Measurements from ENCODE around the gene SLITRK1.

The SLITRK1 gene

GRCh38 chr13:83865161-83866137, 16.8 kb downstream of the SLITRK1 start:
- no peak overlapping the region for H3K27ac ChIP-seq (ENCODE audit: low read depth, low read length)
- peaks cover 4% of the 10 kb centered on the region; the same call in 1 of the 2 replicates for H3K4me1 ChIP-seq (ENCODE audit: control insufficient read depth, insufficient read depth, low read length)
- no peaks in the 10 kb centered on the region for H3K36me3 ChIP-seq (ENCODE audit: control insufficient read depth, insufficient read depth, low read length)
- H3K9ac ChIP-seq (ENCODE audit: low read length): no peak overlapping the region
- no peaks in the 10 kb centered on the region for H3K9me3 ChIP-seq (ENCODE audit: control insufficient read depth, insufficient read depth, low read depth, low read length)
- no peak overlapping the region for H3K4me3 ChIP-seq (ENCODE audit: low read depth, low read length)
- no peaks in the 10 kb centered on the region for H3K27me3 ChIP-seq (ENCODE audit: control insufficient read depth, insufficient read depth, low read length)

DNA sequence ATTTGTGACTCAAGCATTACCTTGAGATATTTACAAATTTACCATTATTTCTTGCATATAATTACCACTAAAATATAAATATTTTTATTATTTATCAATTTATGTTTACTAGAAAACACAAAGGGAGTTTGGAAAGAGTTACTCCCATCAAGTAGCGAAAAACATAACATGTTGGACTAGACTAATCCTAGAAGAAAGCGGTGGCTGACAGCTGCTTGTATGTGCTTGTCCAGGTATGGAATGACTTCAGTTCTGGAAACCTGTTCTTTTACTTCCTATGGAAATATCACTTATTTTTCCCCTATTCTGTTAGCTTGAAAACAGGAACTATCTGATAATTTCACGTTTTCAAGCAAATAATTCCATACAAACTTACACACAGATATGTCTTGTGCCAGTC, 28.5 kb downstream of the SLITRK1 start:
- Histone ChIP-seq H3K4me3 (ENCODE audit: low read depth, low read length) (no peak overlapping the region), H3K4me1 (ENCODE audit: control insufficient read depth, insufficient read depth, low read length) (no peaks in the 10 kb centered on the region), H3K9me3 (ENCODE audit: control insufficient read depth, insufficient read depth, low read depth, low read length) (no peaks in the 10 kb centered on the region), H3K9ac (ENCODE audit: low read length) (no peak overlapping the region), H3K27me3 (ENCODE audit: control insufficient read depth, insufficient read depth, low read length) (no peaks in the 10 kb centered on the region), H3K27ac (ENCODE audit: low read depth, low read length) (no peak overlapping the region), H3K36me3 (ENCODE audit: control insufficient read depth, insufficient read depth, low read length) (no peaks in the 10 kb centered on the region)

GRCh38 chr13:83845106-83845505, 37.2 kb downstream of the SLITRK1 start:
- 0 out of 2 replicates have a peak, but pooled peaks cover under 1% of the 10 kb centered on the region for H3K4me1 ChIP-seq (ENCODE audit: control insufficient read depth, insufficient read depth, low read length)
- no peak overlapping the region for H3K9ac ChIP-seq (ENCODE audit: low read length)
- no peaks in the 10 kb centered on the region for H3K36me3 ChIP-seq (ENCODE audit: control insufficient read depth, insufficient read depth, low read length)
- H3K9me3 ChIP-seq (ENCODE audit: control insufficient read depth, insufficient read depth, low read depth, low read length): no peaks in the 10 kb centered on the region
- H3K27me3 ChIP-seq (ENCODE audit: control insufficient read depth, insufficient read depth, low read length): no peaks in the 10 kb centered on the region
- H3K4me3 ChIP-seq (ENCODE audit: low read depth, low read length): no peak overlapping the region
- H3K27ac ChIP-seq (ENCODE audit: low read depth, low read length): no peak overlapping the region

DNA sequence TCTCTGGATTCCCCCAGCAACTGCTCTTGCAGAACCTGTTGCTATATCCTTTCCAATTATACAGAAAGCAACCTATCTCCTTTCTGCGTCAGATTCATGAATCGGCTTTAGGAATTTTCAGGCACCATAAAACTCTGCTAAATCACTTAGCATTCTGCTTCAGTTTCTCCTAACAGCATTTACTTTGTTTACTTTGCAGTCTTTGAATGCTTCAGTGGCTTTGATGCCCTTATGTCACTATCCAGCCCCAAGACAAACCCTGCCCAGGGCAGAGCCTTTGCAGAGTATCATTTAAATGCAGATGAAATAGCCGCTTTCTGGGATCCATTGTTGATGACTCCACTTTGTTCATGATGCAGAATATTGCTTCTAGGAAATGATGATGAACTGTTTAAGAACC, 43.1 kb downstream of the SLITRK1 start:
- Histone ChIP-seq H3K4me1 (ENCODE audit: control insufficient read depth, insufficient read depth, low read length) (peaks cover 16% of the 10 kb centered on the region), H3K36me3 (ENCODE audit: control insufficient read depth, insufficient read depth, low read length) (no peaks in the 10 kb centered on the region), H3K9me3 (ENCODE audit: control insufficient read depth, insufficient read depth, low read depth, low read length) (no peaks in the 10 kb centered on the region), H3K9ac (ENCODE audit: low read length) (no peak overlapping the region), H3K27me3 (ENCODE audit: control insufficient read depth, insufficient read depth, low read length) (no peaks in the 10 kb centered on the region), H3K27ac (ENCODE audit: low read depth, low read length) (no peak overlapping the region), H3K4me3 (ENCODE audit: low read depth, low read length) (no peak overlapping the region)

- no peak overlapping the region for H3K27ac ChIP-seq (ENCODE audit: low read depth, low read length)
- no peak overlapping the region for H3K4me3 ChIP-seq (ENCODE audit: low read depth, low read length)
- no peaks in the 10 kb centered on the region for H3K27me3 ChIP-seq (ENCODE audit: control insufficient read depth, insufficient read depth, low read length)
- H3K9ac ChIP-seq (ENCODE audit: low read length): no peak overlapping the region
- no peaks in the 10 kb centered on the region for H3K36me3 ChIP-seq (ENCODE audit: control insufficient read depth, insufficient read depth, low read length)
- no peaks in the 10 kb centered on the region for H3K9me3 ChIP-seq (ENCODE audit: control insufficient read depth, insufficient read depth, low read depth, low read length)
- H3K4me1 ChIP-seq (ENCODE audit: control insufficient read depth, insufficient read depth, low read length): peaks cover 11% of the 10 kb centered on the region
Measured at GRCh38 chr13:83831796-83832195, 50.5 kb downstream of the SLITRK1 start.

GRCh38 chr13:83829810-83830209, 52.5 kb downstream of the SLITRK1 start:
- H3K27ac ChIP-seq (ENCODE audit: low read depth, low read length): no peak overlapping the region
- H3K4me3 ChIP-seq (ENCODE audit: low read depth, low read length): no peak overlapping the region
- H3K4me1 ChIP-seq (ENCODE audit: control insufficient read depth, insufficient read depth, low read length): peaks cover 11% of the 10 kb centered on the region
- H3K36me3 ChIP-seq (ENCODE audit: control insufficient read depth, insufficient read depth, low read length): no peaks in the 10 kb centered on the region
- no peak overlapping the region for H3K9ac ChIP-seq (ENCODE audit: low read length)
- H3K9me3 ChIP-seq (ENCODE audit: control insufficient read depth, insufficient read depth, low read depth, low read length): no peaks in the 10 kb centered on the region
- H3K27me3 ChIP-seq (ENCODE audit: control insufficient read depth, insufficient read depth, low read length): no peaks in the 10 kb centered on the region

- Histone ChIP-seq H3K9me3 (ENCODE audit: control insufficient read depth, insufficient read depth, low read depth, low read length) (0 out of 2 replicates have a peak, but pooled peaks cover 3% of the 10 kb centered on the region), H3K9ac (ENCODE audit: low read length) (no peak overlapping the region), H3K27me3 (ENCODE audit: control insufficient read depth, insufficient read depth, low read length) (no peaks in the 10 kb centered on the region), H3K4me1 (ENCODE audit: control insufficient read depth, insufficient read depth, low read length) (peaks cover 4% of the 10 kb centered on the region), H3K36me3 (ENCODE audit: control insufficient read depth, insufficient read depth, low read length) (no peaks in the 10 kb centered on the region), H3K27ac (ENCODE audit: low read depth, low read length) (no peak overlapping the region), H3K4me3 (ENCODE audit: low read depth, low read length) (no peak overlapping the region)
Measured at GRCh38 chr13:83827338-83827737, 54.9 kb downstream of the SLITRK1 start.
